Measurements from ENCODE around the gene TLR1. TPM values are rescaled to one million over a fixed set of nuclear protein-coding genes. Genes with fewer than 3 reads are reported as not detected.
"Not testable (repeated sequence)": the region's sequence is repeated elsewhere in the genome, so short reads cannot be mapped to it uniquely, and the experiment has no call there.

TLR1 gene
- polyA plus RNA-seq, 1 donor: 1.9 TPM

- no peak for DNase-seq (ENCODE audit: low read depth)
These were observed 30.2 kb downstream of the TLR1 start for GRCh38 chr4:38774181-38774955.

GRCh38 chr4:38770281-38770680, 34.3 kb downstream of the TLR1 start:
- DNase-seq (ENCODE audit: low read depth): not testable (repeated sequence)

GRCh38 chr4:38769857-38770256, 34.7 kb downstream of the TLR1 start:
- DNase-seq (ENCODE audit: low read depth): no peak

- no peak for DNase-seq (ENCODE audit: low read depth)
These were observed 35.1 kb downstream of the TLR1 start for GRCh38 chr4:38769441-38769840.

GRCh38 chr4:38768968-38769394, 35.6 kb downstream of the TLR1 start:
- DNase-seq (ENCODE audit: low read depth): no peak

GRCh38 chr4:38766940-38767339, 37.7 kb downstream of the TLR1 start:
- not testable (repeated sequence) for DNase-seq (ENCODE audit: low read depth)

GRCh38 chr4:38765382-38765781, 39.2 kb downstream of the TLR1 start:
- no peak for DNase-seq (ENCODE audit: low read depth)

- DNase-seq (ENCODE audit: low read depth): no peak
These were observed 40.3 kb downstream of the TLR1 start for GRCh38 chr4:38764277-38764676.

GRCh38 chr4:38762560-38762959, 42.0 kb downstream of the TLR1 start:
- no peak for DNase-seq (ENCODE audit: low read depth)

GRCh38 chr4:38759790-38760122, 44.8 kb downstream of the TLR1 start:
- DNase-seq (ENCODE audit: low read depth): no peak

- DNase-seq (ENCODE audit: low read depth): no peak
These were observed 45.3 kb downstream of the TLR1 start for GRCh38 chr4:38759113-38759789.

GRCh38 chr4:38757945-38758600, 46.5 kb downstream of the TLR1 start:
- DNase-seq (ENCODE audit: low read depth): no peak

GRCh38 chr4:38752941-38753806, 51.4 kb downstream of the TLR1 start:
- peak; percentile 71 for DNase-seq (ENCODE audit: low read depth)

- DNase-seq (ENCODE audit: low read depth): no peak
These were observed 52.1 kb downstream of the TLR1 start for GRCh38 chr4:38752372-38752940.

GRCh38 chr4:38751341-38752010, 53.1 kb downstream of the TLR1 start:
- DNase-seq (ENCODE audit: low read depth): no peak

- no peak for DNase-seq (ENCODE audit: low read depth)
These were observed 55.3 kb downstream of the TLR1 start for GRCh38 chr4:38749336-38749735.

GRCh38 chr4:38747629-38748028, 57.0 kb downstream of the TLR1 start:
- DNase-seq (ENCODE audit: low read depth): no peak
